ENCODE data around the gene IQUB.

The IQUB gene

DNA sequence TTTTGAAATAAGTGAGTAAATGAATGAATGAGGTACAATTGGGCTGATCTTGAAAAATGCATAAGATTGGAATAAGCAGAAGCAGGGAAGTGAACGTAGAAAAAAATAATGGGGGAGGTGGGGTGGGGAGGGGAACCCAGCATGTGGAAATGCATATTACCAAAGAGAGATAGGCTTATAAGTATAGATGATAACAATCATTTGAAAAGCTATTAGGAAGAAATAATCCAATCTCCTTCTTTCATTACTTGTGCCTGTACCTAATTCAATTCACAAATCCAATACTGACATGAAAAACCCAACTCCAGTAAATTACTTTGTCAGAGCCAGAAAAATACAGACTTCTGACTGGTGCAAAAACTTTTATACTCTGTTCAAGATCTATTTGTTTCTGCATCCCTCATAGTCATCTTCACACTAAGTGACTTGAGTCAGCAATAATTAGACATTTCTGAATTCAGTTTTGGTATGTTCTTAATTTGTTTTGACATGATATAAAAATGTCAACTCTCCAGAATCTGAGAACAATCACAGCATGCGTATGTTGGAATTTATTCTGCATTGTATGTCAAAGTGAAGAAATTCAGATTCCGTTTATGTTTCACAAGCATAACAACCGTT, 99.2 kb downstream of the IQUB start:
- DNase-seq (ENCODE audit: low spot score): no peak
- TF ChIP-seq, protein P1, sequence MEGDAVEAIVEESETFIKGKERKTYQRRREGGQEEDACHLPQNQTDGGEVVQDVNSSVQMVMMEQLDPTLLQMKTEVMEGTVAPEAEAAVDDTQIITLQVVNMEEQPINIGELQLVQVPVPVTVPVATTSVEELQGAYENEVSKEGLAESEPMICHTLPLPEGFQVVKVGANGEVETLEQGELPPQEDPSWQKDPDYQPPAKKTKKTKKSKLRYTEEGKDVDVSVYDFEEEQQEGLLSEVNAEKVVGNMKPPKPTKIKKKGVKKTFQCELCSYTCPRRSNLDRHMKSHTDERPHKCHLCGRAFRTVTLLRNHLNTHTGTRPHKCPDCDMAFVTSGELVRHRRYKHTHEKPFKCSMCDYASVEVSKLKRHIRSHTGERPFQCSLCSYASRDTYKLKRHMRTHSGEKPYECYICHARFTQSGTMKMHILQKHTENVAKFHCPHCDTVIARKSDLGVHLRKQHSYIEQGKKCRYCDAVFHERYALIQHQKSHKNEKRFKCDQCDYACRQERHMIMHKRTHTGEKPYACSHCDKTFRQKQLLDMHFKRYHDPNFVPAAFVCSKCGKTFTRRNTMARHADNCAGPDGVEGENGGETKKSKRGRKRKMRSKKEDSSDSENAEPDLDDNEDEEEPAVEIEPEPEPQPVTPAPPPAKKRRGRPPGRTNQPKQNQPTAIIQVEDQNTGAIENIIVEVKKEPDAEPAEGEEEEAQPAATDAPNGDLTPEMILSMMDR (IDR thresholded peaks at IDR 0.05): no peak
- Histone ChIP-seq H3K4me3 (no peak overlapping the region), H3K27ac (no peak overlapping the region)

DNA sequence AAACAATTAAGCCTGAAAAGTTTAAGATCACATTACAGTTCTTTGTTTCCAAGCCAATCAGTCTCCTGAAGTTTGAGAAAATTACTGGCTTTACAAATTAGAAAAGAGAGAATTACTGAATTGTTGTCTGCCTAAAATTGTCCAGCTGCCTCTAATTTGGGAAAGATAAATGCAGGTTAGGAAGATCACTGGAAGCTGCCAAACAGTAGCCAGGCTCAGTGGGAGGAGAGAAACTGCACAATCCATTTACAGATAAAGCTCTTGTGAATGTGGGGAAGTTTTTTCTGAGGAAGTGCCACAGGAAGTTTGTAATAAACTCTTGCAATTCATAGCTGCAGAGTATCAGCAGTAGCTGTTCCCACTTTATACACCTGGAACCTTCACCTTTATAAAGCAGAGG, 100.7 kb downstream of the IQUB start:
- H3K4me3 ChIP-seq: no peak overlapping the region

DNA sequence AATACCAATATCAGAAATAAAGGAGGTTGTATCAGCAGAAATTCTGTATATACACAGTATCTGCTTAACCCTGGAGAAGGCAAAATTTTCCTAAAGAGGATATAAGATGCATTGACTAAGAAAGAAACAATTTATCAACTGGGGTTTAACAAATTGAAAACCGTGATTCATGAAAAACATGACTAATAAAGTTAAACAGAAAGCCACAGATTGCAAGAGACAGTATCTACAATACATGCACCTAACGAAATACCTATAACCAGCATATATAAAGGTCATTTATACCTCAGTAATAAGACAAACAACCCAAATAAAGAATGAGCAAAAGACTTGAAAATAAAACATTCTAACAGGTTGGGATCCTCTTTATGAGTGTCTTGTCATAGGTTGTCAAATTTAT, 101.8 kb downstream of the IQUB start:
- TF ChIP-seq, protein P1 (IDR thresholded peaks at IDR 0.05): no peak
- Histone ChIP-seq H3K4me3 (no peak overlapping the region), H3K27ac (no peak overlapping the region)
- no peak for DNase-seq (ENCODE audit: low spot score)

More for the DNA sequence above, 100.7 kb downstream of the IQUB start:
- TF ChIP-seq, protein P1 (IDR thresholded peaks at IDR 0.05): no peak
- H3K27ac ChIP-seq: no peak overlapping the region
- DNase-seq (ENCODE audit: low spot score): no peak

DNA sequence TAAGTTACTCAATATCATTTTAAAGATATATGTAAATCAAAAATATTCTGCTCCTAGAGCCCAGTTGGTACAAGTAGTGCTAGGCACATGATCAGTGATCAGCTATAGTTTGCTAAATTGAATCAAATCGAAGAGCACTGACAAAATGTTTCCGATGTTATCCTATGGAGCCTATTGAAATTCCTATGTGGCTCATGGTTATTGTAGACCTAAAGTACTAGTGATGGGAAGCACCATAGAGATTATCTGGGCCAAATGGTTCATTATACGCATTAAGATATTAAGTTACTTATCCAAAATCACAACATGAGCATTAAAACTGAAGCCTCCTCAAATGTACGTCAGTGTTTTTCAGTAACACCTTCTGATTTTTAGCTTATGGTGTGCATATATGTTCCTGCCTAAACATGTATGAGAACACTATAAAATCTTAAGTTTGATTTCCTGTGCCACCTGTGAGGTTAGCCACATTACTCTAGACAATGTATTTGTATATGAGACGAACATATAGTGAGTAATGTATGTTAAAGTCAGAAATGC, 103.2 kb downstream of the IQUB start:
- TF ChIP-seq, protein P1 (IDR thresholded peaks at IDR 0.05): no peak
- no peak for DNase-seq (ENCODE audit: low spot score)
- Histone ChIP-seq H3K27ac (no peak overlapping the region), H3K4me3 (no peak overlapping the region)

DNA sequence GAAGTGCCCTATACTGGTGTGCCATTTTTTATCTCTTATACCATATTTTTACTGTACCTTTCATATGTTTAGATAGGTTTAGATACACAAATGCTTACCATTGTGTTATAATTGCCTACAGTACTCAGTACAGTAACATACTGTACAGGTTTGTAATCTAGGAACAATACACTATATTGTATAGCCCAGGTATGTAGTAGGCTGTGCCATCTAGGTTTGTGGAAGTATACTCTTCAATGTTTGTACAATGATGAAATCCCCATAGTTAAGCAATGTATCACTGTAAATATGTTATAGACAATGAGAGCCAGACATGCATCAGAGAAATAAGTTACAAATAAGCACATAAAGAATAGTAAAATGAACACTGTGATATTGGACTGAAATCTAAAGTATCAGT, 109.1 kb downstream of the IQUB start:
- no peak overlapping the region for H3K4me3 ChIP-seq
- DNase-seq (ENCODE audit: low spot score): no peak
- H3K27ac ChIP-seq: no peak overlapping the region
- TF ChIP-seq, protein P1 (IDR thresholded peaks at IDR 0.05): no peak

DNA sequence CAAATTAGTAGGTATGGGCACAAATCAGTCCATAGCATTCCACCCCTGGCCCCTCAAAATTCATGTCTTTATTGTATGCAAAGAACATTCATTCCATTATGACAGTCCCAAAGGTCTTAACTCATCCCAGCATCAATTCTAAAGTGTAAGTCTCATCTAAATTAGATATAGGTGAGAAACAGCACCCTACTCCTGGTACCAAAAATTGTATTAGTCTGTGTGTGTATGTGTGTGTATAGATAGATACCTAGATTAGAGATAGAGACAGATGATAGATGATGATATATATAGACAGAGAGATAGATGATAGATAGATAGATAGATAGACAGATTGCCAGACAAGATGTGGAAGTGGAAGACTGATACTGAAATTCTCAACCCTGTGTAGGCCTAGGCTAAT, 109.9 kb downstream of the IQUB start:
- Histone ChIP-seq H3K27ac (no peak overlapping the region), H3K4me3 (no peak overlapping the region)
- TF ChIP-seq, protein P1 (IDR thresholded peaks at IDR 0.05): no peak
- DNase-seq (ENCODE audit: low spot score): no peak

DNA sequence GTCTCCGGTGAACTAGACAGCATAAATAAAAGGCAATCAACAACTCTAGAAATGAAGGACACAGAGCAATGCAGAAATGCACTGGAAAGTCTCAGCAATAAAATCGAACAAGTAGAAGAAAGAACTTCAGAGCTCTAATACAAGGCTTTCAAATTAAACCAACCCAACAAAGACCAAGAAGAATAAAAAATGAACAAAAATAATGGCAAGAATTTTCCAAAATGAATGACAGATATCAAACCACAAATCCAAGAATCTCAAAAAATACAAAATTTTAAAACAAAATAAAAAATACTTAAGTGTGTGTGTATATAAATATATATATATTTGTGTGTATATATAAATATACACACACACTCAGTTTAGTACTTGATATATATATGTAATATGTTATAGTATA, 110.8 kb downstream of the IQUB start:
- TF ChIP-seq, protein P1 (IDR thresholded peaks at IDR 0.05): no peak
- DNase-seq (ENCODE audit: low spot score): no peak
- Histone ChIP-seq H3K4me3 (no peak overlapping the region), H3K27ac (no peak overlapping the region)

All from coronary artery (tissue), 2 donors.